Mucosa of descending colon (tissue), 3 donors: Measurements from ENCODE around the gene CNN2. TPM values are rescaled to one million over a fixed set of nuclear protein-coding genes. Genes with fewer than 3 reads are reported as not detected.

ENCODE experiments used
- ATAC-seq: fragments of 200-7000 bp; cut with Tn5 transposase; one replicate; pipeline ENCODE4 v1.9.1; 2020; ENCODE audit warnings: mild to moderate bottlenecking, moderate library complexity
- DNase-seq, 3 donors: peaks; one replicate each; pipeline ENCODE4 v3.0.0-alpha.2; 2020
- H3K36me3 ChIP-seq: fragments of 200-600 bp; one replicate; pipeline ENCODE4 v1.8.0; 2021; ENCODE audit warnings: low read depth, mild to moderate bottlenecking
- H3K4me1 ChIP-seq: fragments of 200-600 bp; one replicate; pipeline ENCODE4 v1.8.0; 2021; ENCODE audit warnings: low read depth, mild to moderate bottlenecking
- H3K4me3 ChIP-seq: fragments of 200-600 bp; one replicate; pipeline ENCODE4 v1.8.0; 2021; ENCODE audit warnings: mild to moderate bottlenecking
- H3K9me3 ChIP-seq: fragments of 200-600 bp; one replicate; pipeline ENCODE4 v1.8.0; 2021; ENCODE audit warnings: mild to moderate bottlenecking
- CTCF ChIP-seq: fragments of 200-600 bp; IDR thresholded peaks from one replicate; pipeline ENCODE4 v1.8.0; 2022; ENCODE audit warnings: antibody characterized with exemption, mild to moderate bottlenecking
- intact Hi-C, 2 donors: fragments of 100-400 bp; cut with DNase I in 1 of 2; cut with micrococcal nuclease in 1 of 2; formaldehyde crosslinking; loops; one replicate each; pipeline versions ENCODE4 v1.11.0 to v1.11.1; 2022; cut with DNase I, micrococcal nuclease
- total RNA-seq, 3 donors: library from RNA; stranded (reverse); fragmentation: NEBNext Ultra II Directional in 2 of 3; extraction: Animal tissue kit (Norgen Biotek cat#: 25700) in 2 of 3; gene quantifications; one replicate each; pipeline versions ENCODE4 v1.2.1 to v1.2.4, GENCODE V29; 2021 to 2023
- donor health status: DM: no; HTN: no; CAD: no; lungs with moderate emphysema.
- donor health status: DM: no; HTN: no; CAD: no.
- donor health status: DM: no; HTN: yes; CAD: no.

The CNN2 gene
- total RNA-seq, 3 donors from 2014 or later, result 65.0 to 88.8 (median 84.7) TPM

- DNase-seq (peak; percentile 75 to 82 (median 80)), ATAC-seq (peak; percentile 61)
- no peak for TF ChIP-seq CTCF
- Histone ChIP-seq H3K4me1 (peaks cover 6% of the 10 kb centered on the region), H3K9me3 (no peaks in the 10 kb centered on the region), H3K4me3 (no peak overlapping the region), H3K36me3 (no peaks in the 10 kb centered on the region)
- intact Hi-C loops, result no loop called here
Observed at GRCh38 chr19:1047696-1048147, 21.3 kb downstream of the CNN2 start.

- H3K4me1 ChIP-seq, result no peaks in the 10 kb centered on the region
- DNase-seq (no peak), ATAC-seq (no peak)
- no peak for TF ChIP-seq CTCF
- no peaks in the 10 kb centered on the region for H3K36me3 ChIP-seq
- intact Hi-C loops, result no loop called here
- H3K9me3 ChIP-seq, result no peaks in the 10 kb centered on the region
- no peak overlapping the region for H3K4me3 ChIP-seq
Observed at GRCh38 chr19:1049106-1049505, 22.7 kb downstream of the CNN2 start.

GRCh38 chr19:1049800-1050199, 23.4 kb downstream of the CNN2 start:
- no peaks in the 10 kb centered on the region for H3K9me3 ChIP-seq
- H3K4me3 ChIP-seq, result no peak overlapping the region
- no peaks in the 10 kb centered on the region for H3K36me3 ChIP-seq
- DNase-seq (peak in 1 of 3 donors; percentile 33), ATAC-seq (no peak)
- intact Hi-C loops, result no loop called here
- H3K4me1 ChIP-seq, result no peaks in the 10 kb centered on the region
- TF ChIP-seq CTCF, result no peak

GRCh38 chr19:1050989-1051788, 24.8 kb downstream of the CNN2 start:
- no peak for TF ChIP-seq CTCF
- ATAC-seq (no peak), DNase-seq (peak in 1 of 3 donors; percentile 48)
- intact Hi-C loops, result no loop called here
- H3K9me3 ChIP-seq, result no peaks in the 10 kb centered on the region
- no peaks in the 10 kb centered on the region for H3K36me3 ChIP-seq
- H3K4me1 ChIP-seq, result no peaks in the 10 kb centered on the region
- no peak overlapping the region for H3K4me3 ChIP-seq

GRCh38 chr19:1051791-1052190, 25.4 kb downstream of the CNN2 start:
- no peak for TF ChIP-seq CTCF
- Histone ChIP-seq H3K4me1 (no peaks in the 10 kb centered on the region), H3K9me3 (peaks cover 5% of the 10 kb centered on the region), H3K36me3 (no peaks in the 10 kb centered on the region), H3K4me3 (no peak overlapping the region)
- ATAC-seq (no peak), DNase-seq (no peak)
- intact Hi-C loops, result no loop called here
